ENCODE results near the gene IFNA5. TPM values are rescaled to one million over a fixed set of nuclear protein-coding genes. Genes with fewer than 3 reads are reported as not detected.

The IFNA5 gene
- total RNA-seq, 2 donors from 2014 or later, result 0.68 to 2.5 TPM

DNA sequence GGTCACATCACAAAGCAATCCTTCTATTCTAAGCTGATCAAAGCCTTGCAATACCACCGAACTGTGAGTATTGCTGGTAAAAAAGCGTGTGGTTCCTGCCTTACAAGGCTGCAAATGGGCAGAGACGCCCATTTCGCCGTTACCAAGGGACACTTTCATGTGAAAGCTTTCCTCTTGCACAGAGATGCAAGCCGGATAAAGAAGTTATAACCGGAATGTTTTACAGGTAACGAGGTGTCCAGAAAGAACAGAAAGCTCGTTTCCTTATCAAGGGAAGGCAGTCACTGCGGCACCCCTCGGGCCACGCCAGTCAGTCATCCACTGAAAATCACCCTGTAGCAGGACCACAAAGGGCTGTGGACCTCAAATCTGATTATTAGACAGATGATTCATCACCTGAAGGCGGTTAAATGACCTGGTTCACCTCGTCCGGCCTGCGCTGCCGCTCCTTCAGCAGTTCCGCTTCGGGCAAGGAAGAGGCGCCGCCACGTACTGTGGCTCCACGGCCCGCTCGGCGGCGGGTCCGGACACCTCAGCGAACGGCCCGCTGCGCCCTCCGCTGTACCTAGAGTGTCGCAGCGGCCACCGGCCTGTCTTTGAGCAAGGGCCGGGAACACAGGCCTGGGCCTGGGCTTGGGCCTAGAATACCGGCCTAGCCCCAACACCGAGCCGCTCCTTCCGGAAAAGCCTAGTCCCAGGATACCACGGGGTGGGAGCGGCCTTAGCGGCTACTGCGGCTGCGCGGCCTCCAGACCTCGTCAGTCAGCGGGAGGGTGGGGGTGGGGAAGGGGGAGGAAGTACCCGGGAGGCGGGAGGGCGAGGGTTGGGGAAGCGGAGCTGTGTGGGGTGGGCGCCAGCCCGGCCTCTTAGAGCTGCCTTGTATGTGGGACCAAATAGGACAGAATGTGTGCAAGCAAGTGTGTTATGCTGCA is 29.9 kb upstream of the IFNA5 start, which contains the start of gene KLHL9:
TSS of gene KLHL9 (minus strand) at position 704 of the 932 bp plus-strand sequence. CDS start at position 159, 545 bp downstream.
- H3K27me3 ChIP-seq (replicated peaks; ENCODE audit: insufficient read depth), result no peaks in the 10 kb centered on the region
- H3K27ac ChIP-seq, result peak within 1 kb of the TSS; percentile 82 to 85
- H3K9me3 ChIP-seq, result no peaks in the 10 kb centered on the region
- no peaks in the 10 kb centered on the region for H3K36me3 ChIP-seq
- TF ChIP-seq, protein P1, sequence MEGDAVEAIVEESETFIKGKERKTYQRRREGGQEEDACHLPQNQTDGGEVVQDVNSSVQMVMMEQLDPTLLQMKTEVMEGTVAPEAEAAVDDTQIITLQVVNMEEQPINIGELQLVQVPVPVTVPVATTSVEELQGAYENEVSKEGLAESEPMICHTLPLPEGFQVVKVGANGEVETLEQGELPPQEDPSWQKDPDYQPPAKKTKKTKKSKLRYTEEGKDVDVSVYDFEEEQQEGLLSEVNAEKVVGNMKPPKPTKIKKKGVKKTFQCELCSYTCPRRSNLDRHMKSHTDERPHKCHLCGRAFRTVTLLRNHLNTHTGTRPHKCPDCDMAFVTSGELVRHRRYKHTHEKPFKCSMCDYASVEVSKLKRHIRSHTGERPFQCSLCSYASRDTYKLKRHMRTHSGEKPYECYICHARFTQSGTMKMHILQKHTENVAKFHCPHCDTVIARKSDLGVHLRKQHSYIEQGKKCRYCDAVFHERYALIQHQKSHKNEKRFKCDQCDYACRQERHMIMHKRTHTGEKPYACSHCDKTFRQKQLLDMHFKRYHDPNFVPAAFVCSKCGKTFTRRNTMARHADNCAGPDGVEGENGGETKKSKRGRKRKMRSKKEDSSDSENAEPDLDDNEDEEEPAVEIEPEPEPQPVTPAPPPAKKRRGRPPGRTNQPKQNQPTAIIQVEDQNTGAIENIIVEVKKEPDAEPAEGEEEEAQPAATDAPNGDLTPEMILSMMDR (IDR thresholded peaks at IDR 0.05), result no peak
- ATAC-seq (ENCODE audit: insufficient number of reproducible peaks, low FRiP score, low read depth) (peak; percentile 96), DNase-seq (ENCODE audit: low spot score) (peak; percentile 65)
- H3K4me1 ChIP-seq (ENCODE audit: control insufficient read depth in 1 of 2, low read depth in 2 of 2), result peaks cover 46 to 47% of the 10 kb centered on the region in 2 donors
- H3K4me3 ChIP-seq, result peak within 1 kb of the TSS; percentile 87

DNA sequence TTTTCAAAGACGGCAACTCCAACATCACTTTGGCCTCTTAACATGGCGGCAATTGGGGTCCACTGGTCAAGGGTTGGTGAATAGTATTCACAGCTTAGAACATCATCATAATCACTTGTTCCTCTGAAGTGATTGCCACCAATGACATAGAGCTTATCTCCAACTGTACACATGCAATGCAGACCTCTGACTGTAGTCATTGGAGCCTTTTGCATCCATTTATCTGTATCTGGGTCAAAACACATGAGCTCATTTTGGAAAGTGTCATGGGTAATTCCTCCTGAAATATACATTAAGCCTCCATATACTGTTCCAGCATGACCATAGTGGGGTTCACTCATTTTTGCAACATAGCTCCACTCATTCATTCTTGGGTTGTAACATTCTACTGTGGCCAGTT is 28.1 kb upstream of the IFNA5 start:
- H3K9me3 ChIP-seq, result no peaks in the 10 kb centered on the region
- TF ChIP-seq, protein P1 (IDR thresholded peaks at IDR 0.05), result no peak
- H3K27me3 ChIP-seq (replicated peaks; ENCODE audit: insufficient read depth), result no peaks in the 10 kb centered on the region
- ATAC-seq (ENCODE audit: insufficient number of reproducible peaks, low FRiP score, low read depth), result no peak
- peaks cover 61 to 62% of the 10 kb centered on the region in 2 donors for H3K4me1 ChIP-seq (ENCODE audit: control insufficient read depth in 1 of 2, low read depth in 2 of 2)
- H3K36me3 ChIP-seq, result no peaks in the 10 kb centered on the region
- DNase-seq (ENCODE audit: low spot score), result no peak
- H3K4me3 ChIP-seq, result peak overlapping the region; percentile 87
- H3K27ac ChIP-seq, result no peak overlapping the region

DNA sequence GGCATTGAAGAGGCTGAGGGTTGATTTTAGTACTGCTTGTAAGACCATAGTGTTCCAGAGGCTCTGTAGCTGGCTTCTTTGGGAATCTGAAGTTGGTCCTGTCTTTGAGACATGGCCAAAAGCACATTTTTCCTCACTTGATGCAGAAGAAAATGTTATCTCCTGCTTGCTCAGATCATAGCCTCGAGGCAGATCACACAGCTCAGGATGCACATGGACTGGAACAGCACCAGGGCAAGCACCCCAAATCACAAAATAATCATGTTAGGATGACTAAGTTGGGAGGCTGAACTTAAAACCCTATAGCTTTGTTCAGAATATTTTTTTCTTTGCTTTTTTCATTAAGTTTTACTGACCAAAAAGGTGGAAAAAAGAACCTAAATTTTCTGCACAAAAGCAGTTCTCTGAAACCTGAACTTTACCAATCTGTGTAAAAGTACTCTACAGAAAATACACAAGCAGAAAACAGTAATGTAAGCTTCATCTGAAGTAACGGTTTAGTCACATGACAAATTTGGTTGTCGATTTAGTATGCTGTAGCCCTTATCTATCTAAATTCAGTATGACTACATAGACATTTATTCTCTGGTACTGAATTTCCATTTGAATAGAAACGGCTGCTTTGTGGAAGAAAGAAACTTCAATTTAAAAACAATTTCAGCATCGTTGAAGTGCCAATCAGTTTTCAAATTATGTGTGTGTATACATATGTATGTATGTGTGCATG is 26.7 kb upstream of the IFNA5 start:
- H3K9me3 ChIP-seq, result no peaks in the 10 kb centered on the region
- peak overlapping the region; percentile 87 for H3K4me3 ChIP-seq
- H3K27me3 ChIP-seq (replicated peaks; ENCODE audit: insufficient read depth), result no peaks in the 10 kb centered on the region
- ATAC-seq (ENCODE audit: insufficient number of reproducible peaks, low FRiP score, low read depth) (no peak), DNase-seq (ENCODE audit: low spot score) (no peak)
- peaks cover 66 to 74% of the 10 kb centered on the region in 2 donors for H3K4me1 ChIP-seq (ENCODE audit: control insufficient read depth in 1 of 2, low read depth in 2 of 2)
- no peak overlapping the region for H3K27ac ChIP-seq
- TF ChIP-seq, protein P1 (IDR thresholded peaks at IDR 0.05), result no peak
- no peaks in the 10 kb centered on the region for H3K36me3 ChIP-seq

DNA sequence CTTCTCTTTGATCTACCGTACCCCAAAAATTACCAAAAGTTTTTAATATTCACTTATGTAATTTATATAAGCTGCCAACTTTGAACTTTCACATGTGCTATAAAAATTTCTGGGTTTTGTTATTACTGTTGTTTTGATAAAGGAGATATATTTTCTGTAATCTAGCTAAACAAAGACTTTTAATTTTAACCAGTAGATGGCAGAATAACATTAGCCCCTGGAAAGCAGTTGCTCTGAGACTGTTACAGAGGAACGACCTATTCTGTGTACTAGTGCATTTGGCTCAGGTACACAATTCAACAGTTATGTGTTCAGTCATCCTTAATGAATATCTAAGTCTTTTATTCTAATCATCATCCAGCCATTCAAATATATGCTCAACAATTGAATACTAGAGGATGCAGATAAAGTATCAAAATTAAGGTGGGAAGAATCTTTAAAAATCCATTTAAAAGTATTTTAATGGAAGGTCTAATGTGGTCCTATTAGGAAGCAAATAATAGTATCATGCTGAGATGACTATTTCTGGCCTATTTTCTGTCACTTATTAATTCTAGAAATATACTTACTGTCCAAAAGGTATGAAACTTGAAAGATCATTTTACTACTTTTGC is 21.5 kb upstream of the IFNA5 start:
- peaks cover 18% of the 10 kb centered on the region for H3K36me3 ChIP-seq
- no peak overlapping the region for H3K27ac ChIP-seq
- TF ChIP-seq, protein P1 (IDR thresholded peaks at IDR 0.05), result peak; percentile 51
- no peak for ATAC-seq (ENCODE audit: insufficient number of reproducible peaks, low FRiP score, low read depth)
- no peak overlapping the region for H3K4me3 ChIP-seq
- no peak for DNase-seq (ENCODE audit: low spot score)
- H3K4me1 ChIP-seq (ENCODE audit: control insufficient read depth in 1 of 2, low read depth in 2 of 2), result peaks cover 36 to 46% of the 10 kb centered on the region in 2 donors
- H3K27me3 ChIP-seq (replicated peaks; ENCODE audit: insufficient read depth), result no peaks in the 10 kb centered on the region
- H3K9me3 ChIP-seq, result no peaks in the 10 kb centered on the region
